CD4-positive, alpha-beta T cell treated with Interleukin-6 for 4 hours (primary cell): ENCODE data around the gene ARHGAP23.
A peak's percentile ranks its signal among the peaks of the same experiment; 100 is the strongest.
"Not testable (repeated sequence)": the region's sequence is repeated elsewhere in the genome, so short reads cannot be mapped to it uniquely, and the experiment has no call there.

Source experiments
- DNase-seq: peaks from one replicate; pipeline ENCODE4 v3.0.0-alpha.2; 2020; ENCODE audit warnings: mixed read lengths

Gene ARHGAP23

GRCh38 chr17:38463451-38463858 is 35.2 kb downstream of the ARHGAP23 start:
- DNase-seq = no peak

GRCh38 chr17:38464251-38464722 is 36.0 kb downstream of the ARHGAP23 start:
- DNase-seq = no peak

GRCh38 chr17:38464723-38465390 is 36.6 kb downstream of the ARHGAP23 start:
- DNase-seq = no peak

- DNase-seq = no peak
Observed at GRCh38 chr17:38465391-38466345, 37.4 kb downstream of the ARHGAP23 start.

GRCh38 chr17:38466346-38467315 is 38.4 kb downstream of the ARHGAP23 start:
- DNase-seq = no peak

GRCh38 chr17:38467491-38467890 is 39.2 kb downstream of the ARHGAP23 start:
- DNase-seq = no peak

GRCh38 chr17:38469875-38470274 is 41.6 kb downstream of the ARHGAP23 start:
- no peak for DNase-seq

GRCh38 chr17:38471253-38471652 is 43.0 kb downstream of the ARHGAP23 start:
- not testable (repeated sequence) for DNase-seq

GRCh38 chr17:38474666-38475065 is 46.4 kb downstream of the ARHGAP23 start:
- not testable (repeated sequence) for DNase-seq

GRCh38 chr17:38476549-38476948 is 48.3 kb downstream of the ARHGAP23 start:
- no peak for DNase-seq

- DNase-seq = not testable (repeated sequence)
Observed at GRCh38 chr17:38477417-38477816, 49.2 kb downstream of the ARHGAP23 start.

- DNase-seq = not testable (repeated sequence)
Observed at GRCh38 chr17:38477951-38478350, 49.7 kb downstream of the ARHGAP23 start.

GRCh38 chr17:38478667-38479066 is 50.4 kb downstream of the ARHGAP23 start:
- not testable (repeated sequence) for DNase-seq

GRCh38 chr17:38482039-38482699 is 53.9 kb downstream of the ARHGAP23 start:
- not testable (repeated sequence) for DNase-seq

- DNase-seq = not testable (repeated sequence)
Observed at GRCh38 chr17:38482700-38483043, 54.4 kb downstream of the ARHGAP23 start.

GRCh38 chr17:38484242-38485145 is 56.2 kb downstream of the ARHGAP23 start:
- peak; percentile 67 for DNase-seq

- DNase-seq = no peak
Observed at GRCh38 chr17:38485146-38485468, 56.8 kb downstream of the ARHGAP23 start.

- DNase-seq = peak; percentile 21
Observed at GRCh38 chr17:38485681-38486298, 57.5 kb downstream of the ARHGAP23 start.

- not testable (repeated sequence) for DNase-seq
Observed at GRCh38 chr17:38489774-38490173, 61.5 kb downstream of the ARHGAP23 start.

- not testable (repeated sequence) for DNase-seq
Observed at GRCh38 chr17:38491346-38492066, 63.2 kb downstream of the ARHGAP23 start.
